Measurements from ENCODE around the gene F2RL3. TPM values are rescaled to one million over a fixed set of nuclear protein-coding genes. Genes with fewer than 3 reads are reported as not detected.

The F2RL3 gene
- total and polyA plus RNA-seq, 9 of the 15 experiments (the other 6 are each of a cell fraction or from before 2014, with no cell fraction given): 1.4 to 27.6 (median 11.9) TPM

GRCh38 chr19:16901491-16902175, 12.8 kb downstream of the F2RL3 start (continued):
- TF ChIP-seq E2F5 (CRISPR knock-in tag; IDR thresholded peaks at IDR 0.05) (no peak), MXI1 (IDR thresholded peaks at IDR 0.05; ENCODE audit: low read depth, low read length) (peak; percentile 97), HDAC2 (IDR thresholded peaks at IDR 0.05) (peak; percentile 73; the same call in 1 of the 2 replicates), HBP1 (CRISPR knock-in tag; IDR thresholded peaks at IDR 0.05) (no peak), MTA1 (IDR thresholded peaks at IDR 0.05; ENCODE audit: borderline replicate concordance) (no peak)

GRCh38 chr19:16902545-16902944, 13.7 kb downstream of the F2RL3 start:
- FAIRE-seq (no peak), DNase-seq (ENCODE audit: extremely low read depth in 1 of 4, low spot score in 3 of 4) (no peak), ATAC-seq (no peak)
- 5% methylated on average over 12 of the region's 12 CpGs for WGBS (ENCODE audit: insufficient coverage, low coverage, missing lambda C conversion rate)
- H3K79me2 ChIP-seq (ENCODE audit: control insufficient read depth, insufficient read depth, low read length): no peaks in the 10 kb centered on the region
- intact Hi-C loops (cut with micrococcal nuclease): no loop called here
- no peak overlapping the region for H2AFZ ChIP-seq (ENCODE audit: low read depth, low read length)
- no peaks in the 10 kb centered on the region for H3K36me3 ChIP-seq (ENCODE audit: control insufficient read depth, insufficient read depth, low read length)
- no peak overlapping the region for H3K9ac ChIP-seq (ENCODE audit: insufficient read depth in 1 of 2, low read depth in 2 of 2, low read length in 2 of 2)
- ChIA-PET CTCF (ENCODE audit: low intra/inter-chr PET ratio) (interaction anchor here (0.6 to 0.7 kb wide), 2 partner anchors 18 to 67 kb away, joined by 3 to 7 read pairs; no protein-coding TSS in a partner anchor), POLR2A (no interaction called here)
- no peak overlapping the region for H3K27ac ChIP-seq (ENCODE audit: extremely low read depth, low read depth, low read length)
- no TSS peak for BruUV-seq (replicated peaks)
- H3K27me3 ChIP-seq (ENCODE audit: control insufficient read depth in 2 of 2, insufficient read depth in 2 of 2, low read length in 2 of 2): peaks cover 0 to 14% of the 10 kb centered on the region in 2 experiments; a peak in 2 of 5 replicates
- H4K20me1 ChIP-seq (replicated peaks; ENCODE audit: control insufficient read depth, insufficient read depth, low read length): no peaks in the 10 kb centered on the region
- H3K4me1 ChIP-seq (replicated peaks in 1 of 2; ENCODE audit: control insufficient read depth in 2 of 2, insufficient read depth in 2 of 2, low read length in 2 of 2): peaks cover 0 to 25% of the 10 kb centered on the region in 2 experiments; a peak in 3 of 5 replicates
- in situ Hi-C loops (cut with MboI): no loop called here
- no peaks in the 10 kb centered on the region for H3K9me1 ChIP-seq (ENCODE audit: control insufficient read depth, insufficient read depth, low read length)
- no peaks in the 10 kb centered on the region for H3K9me3 ChIP-seq (replicated peaks; ENCODE audit: control insufficient read depth, insufficient read depth, low read depth, low read length)
- TF ChIP-seq POLR2G (IDR thresholded peaks at IDR 0.05; ENCODE audit: low read depth, low read length): peak; percentile 30; the same call in 1 of the 2 replicates
- no peak for TF ChIP-seq ZKSCAN8 (CRISPR knock-in tag; IDR thresholded peaks at IDR 0.05)
- no peak overlapping the region for H3K4me3 ChIP-seq
- no peak overlapping the region for H3K4me2 ChIP-seq (ENCODE audit: insufficient read depth, low read length)
